IMR-90 (cell line): ENCODE results near the gene EXOC4.

ENCODE experiments used
- BHLHE40 ChIP-seq: fragments of 150-350 bp; IDR thresholded peaks from 2 replicates; pipeline ENCODE4 v1.6.1; 2016; ENCODE audit warnings: mild to moderate bottlenecking, low read depth, low read length
- CEBPB ChIP-seq: IDR thresholded peaks from 2 replicates; pipeline ENCODE4 v1.6.1; 2012; ENCODE audit warnings: low read depth, low read length, improper control_type of control experiment
- FOS ChIP-seq: fragments of 150-350 bp; IDR thresholded peaks from 2 replicates; pipeline ENCODE4 v1.6.1; 2016; ENCODE audit warnings: low read depth, low read length
- MAZ ChIP-seq: IDR thresholded peaks from 2 replicates; pipeline ENCODE4 v1.6.1; 2012; ENCODE audit warnings: low read depth, mild to moderate bottlenecking, low read length, improper control_type of control experiment, moderate library complexity, borderline replicate concordance
- MXI1 ChIP-seq: IDR thresholded peaks from 2 replicates; pipeline ENCODE4 v1.6.1; 2012; ENCODE audit warnings: low read depth, mild to moderate bottlenecking, low read length, moderate library complexity, borderline replicate concordance
- POLR2A ChIP-seq: IDR thresholded peaks from 2 replicates; pipeline ENCODE4 v1.6.1; 2012; ENCODE audit warnings: mild to moderate bottlenecking, low read depth, low read length
- RAD21 ChIP-seq: IDR thresholded peaks from 2 replicates; pipeline ENCODE4 v1.6.1; 2012; ENCODE audit warnings: low read length, improper control_type of control experiment
- RFX5 ChIP-seq: IDR thresholded peaks from 2 replicates; pipeline ENCODE4 v1.8.0; 2012; ENCODE audit warnings: low read depth, mild to moderate bottlenecking, low read length, moderate library complexity
- SMC3 ChIP-seq: fragments of 150-350 bp; IDR thresholded peaks from 2 replicates; pipeline ENCODE4 v1.6.1; 2016; ENCODE audit warnings: low read depth, mild to moderate bottlenecking, antibody characterized with exemption, low read length, moderate library complexity
- TF ChIP-seq, protein P1 (sequence below): conservative IDR thresholded peaks from 2 replicates; pipeline ENCODE4 v1.5.1; 2012; ENCODE audit warnings: mild to moderate bottlenecking, low read depth, low read length, improper control_type of control experiment
- TF ChIP-seq, protein P2 (sequence below): fragments of 150-350 bp; IDR thresholded peaks from 2 replicates; pipeline ENCODE4 v1.6.1; 2016; ENCODE audit warnings: low read depth, mild to moderate bottlenecking, low read length, moderate library complexity, borderline replicate concordance
- TF ChIP-seq, protein P3 (sequence below): fragments of 150-350 bp; IDR thresholded peaks from 2 replicates; pipeline ENCODE4 v1.6.1; 2017; ENCODE audit warnings: mild to moderate bottlenecking, antibody characterized with exemption, low read length, low read depth

DNA sequence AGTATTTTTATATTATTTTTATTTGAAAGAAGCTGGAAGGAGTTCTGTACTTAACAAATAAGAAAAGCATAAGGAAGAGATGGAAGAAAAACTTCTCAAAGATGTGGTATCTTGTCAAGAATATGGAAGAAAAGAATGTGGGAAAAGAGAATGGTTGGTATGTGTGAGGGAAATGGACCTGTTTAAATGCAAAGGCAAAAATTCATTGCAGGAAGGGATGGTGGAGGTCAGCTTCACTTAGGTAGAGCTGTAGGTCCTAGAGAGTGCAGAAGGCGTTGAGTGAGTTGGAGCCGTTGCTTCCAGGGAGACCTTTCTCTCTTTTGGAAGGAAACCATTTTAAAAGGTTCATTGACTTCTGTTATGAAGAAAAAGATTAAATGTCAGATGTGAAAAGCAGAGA, 107.3 kb downstream of the EXOC4 start:
- no peak for TF ChIP-seq FOS
- TF ChIP-seq CEBPB, result no peak
- TF ChIP-seq, protein P1, sequence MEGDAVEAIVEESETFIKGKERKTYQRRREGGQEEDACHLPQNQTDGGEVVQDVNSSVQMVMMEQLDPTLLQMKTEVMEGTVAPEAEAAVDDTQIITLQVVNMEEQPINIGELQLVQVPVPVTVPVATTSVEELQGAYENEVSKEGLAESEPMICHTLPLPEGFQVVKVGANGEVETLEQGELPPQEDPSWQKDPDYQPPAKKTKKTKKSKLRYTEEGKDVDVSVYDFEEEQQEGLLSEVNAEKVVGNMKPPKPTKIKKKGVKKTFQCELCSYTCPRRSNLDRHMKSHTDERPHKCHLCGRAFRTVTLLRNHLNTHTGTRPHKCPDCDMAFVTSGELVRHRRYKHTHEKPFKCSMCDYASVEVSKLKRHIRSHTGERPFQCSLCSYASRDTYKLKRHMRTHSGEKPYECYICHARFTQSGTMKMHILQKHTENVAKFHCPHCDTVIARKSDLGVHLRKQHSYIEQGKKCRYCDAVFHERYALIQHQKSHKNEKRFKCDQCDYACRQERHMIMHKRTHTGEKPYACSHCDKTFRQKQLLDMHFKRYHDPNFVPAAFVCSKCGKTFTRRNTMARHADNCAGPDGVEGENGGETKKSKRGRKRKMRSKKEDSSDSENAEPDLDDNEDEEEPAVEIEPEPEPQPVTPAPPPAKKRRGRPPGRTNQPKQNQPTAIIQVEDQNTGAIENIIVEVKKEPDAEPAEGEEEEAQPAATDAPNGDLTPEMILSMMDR, result no peak
- TF ChIP-seq, protein P2, sequence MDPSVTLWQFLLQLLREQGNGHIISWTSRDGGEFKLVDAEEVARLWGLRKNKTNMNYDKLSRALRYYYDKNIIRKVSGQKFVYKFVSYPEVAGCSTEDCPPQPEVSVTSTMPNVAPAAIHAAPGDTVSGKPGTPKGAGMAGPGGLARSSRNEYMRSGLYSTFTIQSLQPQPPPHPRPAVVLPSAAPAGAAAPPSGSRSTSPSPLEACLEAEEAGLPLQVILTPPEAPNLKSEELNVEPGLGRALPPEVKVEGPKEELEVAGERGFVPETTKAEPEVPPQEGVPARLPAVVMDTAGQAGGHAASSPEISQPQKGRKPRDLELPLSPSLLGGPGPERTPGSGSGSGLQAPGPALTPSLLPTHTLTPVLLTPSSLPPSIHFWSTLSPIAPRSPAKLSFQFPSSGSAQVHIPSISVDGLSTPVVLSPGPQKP, result no peak
- no peak for TF ChIP-seq RAD21
- TF ChIP-seq RFX5, result no peak
- TF ChIP-seq POLR2A, result no peak
- TF ChIP-seq, protein P3, sequence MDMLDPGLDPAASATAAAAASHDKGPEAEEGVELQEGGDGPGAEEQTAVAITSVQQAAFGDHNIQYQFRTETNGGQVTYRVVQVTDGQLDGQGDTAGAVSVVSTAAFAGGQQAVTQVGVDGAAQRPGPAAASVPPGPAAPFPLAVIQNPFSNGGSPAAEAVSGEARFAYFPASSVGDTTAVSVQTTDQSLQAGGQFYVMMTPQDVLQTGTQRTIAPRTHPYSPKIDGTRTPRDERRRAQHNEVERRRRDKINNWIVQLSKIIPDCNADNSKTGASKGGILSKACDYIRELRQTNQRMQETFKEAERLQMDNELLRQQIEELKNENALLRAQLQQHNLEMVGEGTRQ, result no peak
- no peak for TF ChIP-seq MAZ
- no peak for TF ChIP-seq BHLHE40
- no peak for TF ChIP-seq SMC3
- TF ChIP-seq MXI1, result no peak
